Calu3 (cell line): ENCODE data around the gene HELZ. TPM values are rescaled to one million over a fixed set of nuclear protein-coding genes. Genes with fewer than 3 reads are reported as not detected.
"Not testable (repeated sequence)": the region's sequence is repeated elsewhere in the genome, so short reads cannot be mapped to it uniquely, and the experiment has no call there.

Source experiments
- BruUV-seq: library from RNA; stranded (reverse); fragments of 400-500 nt; replicated peaks from 2 replicates; lab custom pipeline; 2021; lab: Mats Ljungman, UMichigan
- CTCF ChIA-PET: fragments of 300-600 bp; sonication (Branson Sonifier 250); formaldehyde crosslinking; loops from one replicate; lab custom pipeline; 2022; ENCODE audit warnings: antibody characterized with exemption; lab: Charles Lee
- DNase-seq: peaks from one replicate; pipeline ENCODE4 v3.0.0; 2022
- H3K27ac Mint-ChIP-seq: one replicate; pipeline ENCODE4 v1.8.0; 2022; ENCODE audit warnings: mixed read lengths; ENCODE audit not compliant: unreplicated experiment
- H3K27me3 Mint-ChIP-seq: one replicate; pipeline ENCODE4 v1.8.0; 2022; ENCODE audit warnings: mixed read lengths; ENCODE audit not compliant: unreplicated experiment
- H3K36me3 Mint-ChIP-seq: one replicate; pipeline ENCODE4 v1.8.0; 2022; ENCODE audit warnings: mild to moderate bottlenecking, moderate library complexity, mixed read lengths; ENCODE audit not compliant: insufficient read depth, unreplicated experiment
- H3K4me1 Mint-ChIP-seq: one replicate; pipeline ENCODE4 v1.8.0; 2022; ENCODE audit warnings: mild to moderate bottlenecking, low read depth, mixed read lengths; ENCODE audit not compliant: unreplicated experiment
- H3K4me3 Mint-ChIP-seq: one replicate; pipeline ENCODE4 v1.8.0; 2022; ENCODE audit warnings: mild to moderate bottlenecking, low read depth, moderate library complexity, mixed read lengths; ENCODE audit not compliant: unreplicated experiment
- H3K9me3 Mint-ChIP-seq: one replicate; pipeline ENCODE4 v1.8.0; 2022; ENCODE audit warnings: low read depth, mixed read lengths; ENCODE audit not compliant: unreplicated experiment
- intact Hi-C: fragments of 100-400 bp; cut with micrococcal nuclease; formaldehyde crosslinking; loops from one replicate; pipeline ENCODE4 v1.10.0; 2022; ENCODE audit not compliant: unreplicated experiment
- total RNA-seq: library from RNA; stranded (reverse); gene quantifications from 2 replicates; pipeline ENCODE4 v1.2.3, GENCODE V29; 2022
- TF ChIP-seq, protein P1 (sequence below): fragments of 200-600 bp; IDR thresholded peaks from one replicate; pipeline ENCODE4 v1.8.0; 2022; ENCODE audit warnings: antibody characterized with exemption; ENCODE audit not compliant: unreplicated experiment

Gene HELZ
- total RNA-seq, 1 experiment from 2014 or later: 60.8 TPM

DNA sequence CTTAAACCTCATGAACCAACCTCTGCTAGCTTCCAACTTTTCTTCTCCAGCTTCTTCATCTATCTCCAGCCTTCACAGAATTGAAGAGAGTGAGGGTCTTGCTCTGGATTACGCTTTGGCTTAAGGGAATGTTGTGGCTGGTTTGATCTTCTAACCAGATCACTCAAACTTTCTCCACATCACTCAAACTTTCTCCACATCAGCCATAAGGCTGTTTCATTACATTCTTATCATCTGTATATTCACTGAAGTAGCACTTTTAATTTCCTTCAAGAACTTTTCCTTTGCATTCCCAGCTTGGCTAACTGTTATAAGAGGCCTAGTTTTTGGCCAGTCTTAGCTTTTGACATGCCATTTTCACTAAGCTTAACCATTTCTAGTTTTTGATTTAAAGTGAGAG, 148.4 kb downstream of the HELZ start:
- Mint-ChIP-seq H3K4me1 (peaks cover 25% of the 10 kb centered on the region), H3K4me3 (no peak overlapping the region), H3K27me3 (no peaks in the 10 kb centered on the region), H3K9me3 (no peaks in the 10 kb centered on the region), H3K27ac (no peak overlapping the region), H3K36me3 (peaks cover 11% of the 10 kb centered on the region)
- TF ChIP-seq, protein P1, sequence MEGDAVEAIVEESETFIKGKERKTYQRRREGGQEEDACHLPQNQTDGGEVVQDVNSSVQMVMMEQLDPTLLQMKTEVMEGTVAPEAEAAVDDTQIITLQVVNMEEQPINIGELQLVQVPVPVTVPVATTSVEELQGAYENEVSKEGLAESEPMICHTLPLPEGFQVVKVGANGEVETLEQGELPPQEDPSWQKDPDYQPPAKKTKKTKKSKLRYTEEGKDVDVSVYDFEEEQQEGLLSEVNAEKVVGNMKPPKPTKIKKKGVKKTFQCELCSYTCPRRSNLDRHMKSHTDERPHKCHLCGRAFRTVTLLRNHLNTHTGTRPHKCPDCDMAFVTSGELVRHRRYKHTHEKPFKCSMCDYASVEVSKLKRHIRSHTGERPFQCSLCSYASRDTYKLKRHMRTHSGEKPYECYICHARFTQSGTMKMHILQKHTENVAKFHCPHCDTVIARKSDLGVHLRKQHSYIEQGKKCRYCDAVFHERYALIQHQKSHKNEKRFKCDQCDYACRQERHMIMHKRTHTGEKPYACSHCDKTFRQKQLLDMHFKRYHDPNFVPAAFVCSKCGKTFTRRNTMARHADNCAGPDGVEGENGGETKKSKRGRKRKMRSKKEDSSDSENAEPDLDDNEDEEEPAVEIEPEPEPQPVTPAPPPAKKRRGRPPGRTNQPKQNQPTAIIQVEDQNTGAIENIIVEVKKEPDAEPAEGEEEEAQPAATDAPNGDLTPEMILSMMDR: no peak
- CTCF ChIA-PET: no interaction called here
- no TSS peak for BruUV-seq
- DNase-seq: no peak
- intact Hi-C loops: no loop called here

DNA sequence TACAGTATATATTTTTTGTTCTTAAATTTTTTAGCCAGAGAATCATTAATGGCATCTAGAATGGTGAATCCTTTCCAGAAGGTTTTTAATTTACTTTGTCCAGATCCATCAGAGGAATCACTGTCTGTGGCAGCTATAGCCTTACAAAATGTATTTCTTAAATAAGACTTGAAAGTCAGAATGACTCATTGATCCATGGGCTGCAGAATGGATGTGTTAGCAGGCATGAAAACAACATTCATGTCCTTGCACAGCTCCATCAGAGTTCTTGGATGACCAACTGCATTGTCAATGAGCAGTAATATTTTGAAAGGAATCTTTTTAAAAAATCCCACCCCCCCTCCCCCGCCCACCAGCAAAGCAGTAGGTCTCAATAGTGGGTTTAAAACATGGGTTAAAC, 149.2 kb downstream of the HELZ start:
- Mint-ChIP-seq H3K4me1 (peaks cover 25% of the 10 kb centered on the region), H3K27ac (no peak overlapping the region), H3K36me3 (peaks cover 11% of the 10 kb centered on the region), H3K4me3 (no peak overlapping the region), H3K9me3 (no peaks in the 10 kb centered on the region), H3K27me3 (no peaks in the 10 kb centered on the region)
- no peak for DNase-seq
- TF ChIP-seq, protein P1: no peak
- CTCF ChIA-PET: no interaction called here
- no TSS peak for BruUV-seq
- intact Hi-C loops: loop anchor here (2.0 kb wide), 1 partner anchor 59 kb away; no protein-coding TSS in a partner anchor

DNA sequence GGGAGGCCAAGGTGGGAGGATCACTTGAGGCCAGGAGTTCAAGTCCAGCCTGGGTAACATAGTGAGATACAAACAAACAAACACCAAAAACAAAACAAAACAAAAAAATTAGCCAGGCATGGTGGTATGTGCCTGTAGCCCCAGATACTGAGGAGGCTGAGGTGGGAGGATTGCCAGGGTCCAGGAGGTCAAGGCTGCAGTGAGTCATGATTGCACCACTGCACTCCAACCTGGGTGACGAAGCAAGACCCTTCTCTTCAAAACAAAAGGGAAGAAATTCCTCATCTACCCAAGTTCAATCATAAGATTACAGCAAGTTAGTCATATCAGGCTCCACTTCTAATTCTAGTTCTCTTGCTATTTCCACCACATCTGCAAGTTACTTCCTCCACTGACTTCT, 149.7 kb downstream of the HELZ start:
- intact Hi-C loops: loop anchor here (2.0 kb wide), 1 partner anchor 58 kb away; no protein-coding TSS in a partner anchor
- H3K27me3 Mint-ChIP-seq, H3K9me3 Mint-ChIP-seq, H3K4me3 Mint-ChIP-seq, H3K27ac Mint-ChIP-seq, BruUV-seq, CTCF ChIA-PET: not testable (repeated sequence)
- peaks cover 25% of the 10 kb centered on the region for H3K4me1 Mint-ChIP-seq
- H3K36me3 Mint-ChIP-seq: peaks cover 11% of the 10 kb centered on the region
- DNase-seq: peak; percentile 41

DNA sequence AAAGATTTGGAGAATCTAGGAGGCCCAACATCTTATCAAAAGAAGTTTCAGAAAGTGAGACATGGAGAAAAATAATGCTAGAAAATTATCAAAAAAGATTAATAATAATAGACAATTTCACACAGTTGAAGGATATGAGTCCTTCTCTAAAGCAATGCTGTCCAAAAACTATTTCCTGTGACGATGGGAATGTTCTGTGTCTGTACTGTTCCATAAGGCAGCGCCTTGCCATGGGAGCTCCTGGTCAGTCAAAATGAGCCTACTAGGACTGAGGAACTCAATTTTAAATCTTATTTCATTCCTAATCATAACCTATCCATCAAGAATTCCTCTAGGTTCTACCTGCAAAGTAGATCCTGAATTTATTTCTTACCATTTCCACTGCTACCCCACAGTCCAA, 151.6 kb downstream of the HELZ start:
- intact Hi-C loops: no loop called here
- H3K27ac Mint-ChIP-seq: no peak overlapping the region
- CTCF ChIA-PET: no interaction called here

DNA sequence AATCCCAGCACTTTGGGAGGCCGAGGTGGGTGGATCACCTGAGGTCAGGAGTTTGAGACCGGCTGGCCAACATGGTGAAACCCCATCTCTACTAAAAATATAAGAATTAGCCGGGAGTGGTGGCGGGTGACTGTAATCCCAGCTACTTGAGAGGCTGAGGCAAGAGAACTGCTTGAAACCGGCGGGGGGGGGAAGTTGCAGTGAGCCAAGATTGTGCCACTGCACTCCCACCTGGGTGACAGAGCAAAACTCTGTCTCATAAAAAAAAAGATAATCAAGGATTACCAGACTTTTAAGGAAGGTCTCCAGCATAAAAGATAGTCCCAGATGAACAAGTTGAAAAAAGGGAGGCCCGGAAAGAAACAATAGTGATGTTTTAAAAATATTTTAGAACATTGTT, 152.3 kb downstream of the HELZ start:
- H3K27me3 Mint-ChIP-seq, DNase-seq, intact Hi-C loops, BruUV-seq, CTCF ChIA-PET, H3K27ac Mint-ChIP-seq, H3K4me3 Mint-ChIP-seq, H3K9me3 Mint-ChIP-seq: not testable (repeated sequence)
- Mint-ChIP-seq H3K36me3 (peaks cover 11% of the 10 kb centered on the region), H3K4me1 (peaks cover 25% of the 10 kb centered on the region)

More for the DNA sequence above, 151.6 kb downstream of the HELZ start:
- H3K27me3 Mint-ChIP-seq: no peaks in the 10 kb centered on the region
- H3K4me1 Mint-ChIP-seq: peaks cover 25% of the 10 kb centered on the region
- BruUV-seq: no TSS peak
- no peak for DNase-seq
- no peaks in the 10 kb centered on the region for H3K9me3 Mint-ChIP-seq
- H3K36me3 Mint-ChIP-seq: peaks cover 11% of the 10 kb centered on the region
- TF ChIP-seq, protein P1: no peak
- no peak overlapping the region for H3K4me3 Mint-ChIP-seq
